A673 (cell line): Measurements from ENCODE around the gene EIF3K. TPM values are rescaled to one million over a fixed set of nuclear protein-coding genes. Genes with fewer than 3 reads are reported as not detected.
"Not testable (repeated sequence)": the region's sequence is repeated elsewhere in the genome, so short reads cannot be mapped to it uniquely, and the experiment has no call there.

Source experiments
- BruUV-seq: library from RNA; stranded (reverse); fragments of 400-500 nt; replicated peaks from 2 replicates; lab custom pipeline; 2021; lab: Mats Ljungman, UMichigan
- CTCF ChIA-PET: fragments of 300-600 bp; sonication (Branson Sonifier 250); formaldehyde crosslinking; loops from one replicate; lab custom pipeline; 2022; ENCODE audit warnings: antibody characterized with exemption; lab: Charles Lee
- POLR2A ChIA-PET: fragments of 300-600 bp; sonication (Branson Sonifier 250); formaldehyde crosslinking; loops from one replicate; lab custom pipeline; 2022; ENCODE audit warnings: antibody characterized with exemption; ENCODE audit not compliant: low non-redundant PET; lab: Charles Lee
- DNase-seq: peaks from one replicate; pipeline ENCODE4 v3.0.0-alpha.2; 2015; ENCODE audit warnings: low spot score
- H3K27ac ChIP-seq: fragments of 200-600 bp; sonication (generic); 2 replicates; pipeline ENCODE4 v1.5.1; 2016; ENCODE audit warnings: mixed run types, low read depth, mild to moderate bottlenecking, mixed read lengths, antibody characterized with exemption, low read length; ENCODE audit not compliant: poor library complexity, severe bottlenecking
- H3K27me3 ChIP-seq: fragments of 200-600 bp; sonication (generic); replicated peaks from 2 replicates; pipeline ENCODE4 v1.6.1; 2017; ENCODE audit warnings: mixed run types, low read depth, mild to moderate bottlenecking, mixed read lengths, antibody characterized with exemption, low read length; ENCODE audit not compliant: insufficient read depth, poor library complexity
- H3K36me3 ChIP-seq: fragments of 200-600 bp; sonication (generic); 2 replicates; pipeline ENCODE4 v1.6.1; 2016; ENCODE audit warnings: mixed run types, mild to moderate bottlenecking, mixed read lengths, antibody characterized with exemption, low read length; ENCODE audit not compliant: insufficient read depth, poor library complexity, severe bottlenecking
- H3K4me1 ChIP-seq: fragments of 200-600 bp; sonication (generic); 2 replicates; pipeline ENCODE4 v1.6.1; 2017; ENCODE audit warnings: mixed run types, mild to moderate bottlenecking, mixed read lengths, antibody characterized with exemption, low read length; ENCODE audit not compliant: insufficient read depth, poor library complexity, severe bottlenecking
- H3K4me3 ChIP-seq: fragments of 200-600 bp; sonication (generic); 2 replicates; pipeline ENCODE4 v1.5.1; 2016; ENCODE audit warnings: low read depth, mixed run types, mild to moderate bottlenecking, mixed read lengths, low read length; ENCODE audit not compliant: poor library complexity, severe bottlenecking
- H3K9me3 ChIP-seq: fragments of 200-600 bp; sonication (generic); 2 replicates; pipeline ENCODE4 v1.6.1; 2016; ENCODE audit warnings: mixed run types, low read depth, mild to moderate bottlenecking, mixed read lengths, antibody characterized with exemption, low read length; ENCODE audit not compliant: poor library complexity, severe bottlenecking
- CTCF ChIP-seq: fragments of 300-800, 200-600 bp; sonication (generic); conservative IDR thresholded peaks from 2 replicates; pipeline ENCODE4 v1.5.1; 2017; ENCODE audit warnings: low read depth, mild to moderate bottlenecking, antibody characterized with exemption, low read length, moderate library complexity, mixed read lengths
- EZH2 ChIP-seq: fragments of 200-600 bp; sonication (generic); IDR thresholded peaks from 2 replicates; pipeline ENCODE4 v1.6.1; 2017; ENCODE audit warnings: borderline replicate concordance, low read depth, mild to moderate bottlenecking, mixed read lengths, antibody characterized with exemption, low read length; ENCODE audit not compliant: poor library complexity, severe bottlenecking
- intact Hi-C: fragments of 100-400 bp; cut with micrococcal nuclease; formaldehyde crosslinking; loops from one replicate; pipeline ENCODE4 v1.10.0; 2022; ENCODE audit not compliant: unreplicated experiment
- total RNA-seq: library from RNA; stranded (reverse); gene quantifications from 2 replicates; pipeline ENCODE4 v1.2.3, GENCODE V29; 2021

The EIF3K gene
- total RNA-seq, 1 experiment from 2014 or later, result 316 TPM

GRCh38 chr19:38577826-38578225, 41.2 kb upstream of the EIF3K start:
- H3K4me1 ChIP-seq, result no peaks in the 10 kb centered on the region
- no peaks in the 10 kb centered on the region for H3K36me3 ChIP-seq
- no peaks in the 10 kb centered on the region for H3K27me3 ChIP-seq
- BruUV-seq, result no TSS peak
- ChIA-PET POLR2A (no interaction called here), CTCF (no interaction called here)
- no peak overlapping the region for H3K4me3 ChIP-seq
- TF ChIP-seq EZH2 (no peak), CTCF (no peak)
- intact Hi-C loops, result no loop called here
- H3K9me3 ChIP-seq, result no peaks in the 10 kb centered on the region
- no peak for DNase-seq
- no peak overlapping the region for H3K27ac ChIP-seq

- H3K9me3 ChIP-seq, H3K27me3 ChIP-seq, H3K4me3 ChIP-seq, BruUV-seq, CTCF ChIA-PET, DNase-seq, H3K4me1 ChIP-seq, H3K27ac ChIP-seq, H3K36me3 ChIP-seq, intact Hi-C loops: not testable (repeated sequence)
- POLR2A ChIA-PET, result interaction anchor here (0.6 kb wide), 1 partner anchor 278 kb away, joined by 3 read pairs; no protein-coding TSS in a partner anchor
Measured at GRCh38 chr19:38579304-38579703, 39.7 kb upstream of the EIF3K start.

GRCh38 chr19:38580080-38580479, 38.9 kb upstream of the EIF3K start:
- POLR2A ChIA-PET, result interaction anchor here (0.6 kb wide), 1 partner anchor 147 kb away, joined by 4 read pairs; no protein-coding TSS in a partner anchor
- Histone ChIP-seq H3K27ac (no peak overlapping the region), H3K9me3 (no peaks in the 10 kb centered on the region), H3K4me1 (no peaks in the 10 kb centered on the region), H3K27me3 (no peaks in the 10 kb centered on the region), H3K4me3 (no peak overlapping the region), H3K36me3 (no peaks in the 10 kb centered on the region)
- no peak for TF ChIP-seq EZH2
- no peak for TF ChIP-seq CTCF
- intact Hi-C loops, result no loop called here
- CTCF ChIA-PET, result no interaction called here
- BruUV-seq, result no TSS peak
- DNase-seq, result no peak
